ENCODE measurements around the gene RAD23B.
"Not testable (repeated sequence)": the region's sequence is repeated elsewhere in the genome, so short reads cannot be mapped to it uniquely, and the experiment has no call there.

Gene RAD23B

GRCh38 chr9:107282759-107283622 is at the start of gene RAD23B:
Gene RAD23B (plus strand): TSS chr9:107283279. CDS start chr9:107283630, 351 bp downstream.
- peak; percentile 99 for DNase-seq

- no peak for DNase-seq
These were observed 47.2 kb upstream of the RAD23B start for GRCh38 chr9:107235765-107236442.

- no peak for DNase-seq
These were observed 45.2 kb upstream of the RAD23B start for GRCh38 chr9:107237873-107238272.

GRCh38 chr9:107239474-107239873 is 43.6 kb upstream of the RAD23B start:
- DNase-seq: no peak

- no peak for DNase-seq
These were observed 42.8 kb upstream of the RAD23B start for GRCh38 chr9:107240260-107240659.

GRCh38 chr9:107242073-107243030 is 40.7 kb upstream of the RAD23B start:
- no peak for DNase-seq

- DNase-seq: peak; percentile 24 to 49
These were observed 39.3 kb upstream of the RAD23B start for GRCh38 chr9:107243742-107244141.

GRCh38 chr9:107246259-107247254 is 36.5 kb upstream of the RAD23B start:
- DNase-seq: peak in 1 of 2 experiments; percentile 21

GRCh38 chr9:107248714-107249113 is 34.4 kb upstream of the RAD23B start:
- DNase-seq: no peak

- DNase-seq: no peak
These were observed 33.9 kb upstream of the RAD23B start for GRCh38 chr9:107249131-107249533.

GRCh38 chr9:107249665-107250285 is 33.3 kb upstream of the RAD23B start:
- DNase-seq: no peak

GRCh38 chr9:107251756-107252322 is 31.2 kb upstream of the RAD23B start:
- no peak for DNase-seq

- no peak for DNase-seq
These were observed 24.2 kb upstream of the RAD23B start for GRCh38 chr9:107258919-107259318.

- DNase-seq: not testable (repeated sequence)
These were observed 23.2 kb upstream of the RAD23B start for GRCh38 chr9:107259751-107260313.

GRCh38 chr9:107260437-107261081 is 22.5 kb upstream of the RAD23B start:
- DNase-seq: no peak

- no peak for DNase-seq
These were observed 22.0 kb upstream of the RAD23B start for GRCh38 chr9:107261106-107261505.

- DNase-seq: no peak
These were observed 19.8 kb upstream of the RAD23B start for GRCh38 chr9:107263289-107263688.

GRCh38 chr9:107266624-107267368 is 16.3 kb upstream of the RAD23B start:
- no peak for DNase-seq

GRCh38 chr9:107268560-107268959 is 14.5 kb upstream of the RAD23B start:
- DNase-seq: no peak
